Measurements from ENCODE around the gene TRIM69. TPM values are rescaled to one million over a fixed set of nuclear protein-coding genes. Genes with fewer than 3 reads are reported as not detected.
"Not testable (repeated sequence)": the region's sequence is repeated elsewhere in the genome, so short reads cannot be mapped to it uniquely, and the experiment has no call there.

The TRIM69 gene
- total RNA-seq, 1 donor from 2014 or later, result 35.6 TPM

- DNase-seq, result not testable (repeated sequence)
Measured at GRCh38 chr15:44739222-44739847, 3.0 kb downstream of the TRIM69 start.

GRCh38 chr15:44743454-44743853 lies 7.1 kb downstream of the TRIM69 start:
- DNase-seq, result not testable (repeated sequence)

GRCh38 chr15:44753345-44753744 lies 17.0 kb downstream of the TRIM69 start:
- no peak for DNase-seq

- DNase-seq, result no peak
Measured at GRCh38 chr15:44763187-44763586, 26.9 kb downstream of the TRIM69 start.

GRCh38 chr15:44763848-44764247 lies 27.5 kb downstream of the TRIM69 start:
- DNase-seq, result no peak

- no peak for DNase-seq
Measured at GRCh38 chr15:44765036-44765435, 28.7 kb downstream of the TRIM69 start.

- DNase-seq, result no peak
Measured at GRCh38 chr15:44769521-44769920, 33.2 kb downstream of the TRIM69 start.

- not testable (repeated sequence) for DNase-seq
Measured at GRCh38 chr15:44770715-44771114, 34.4 kb downstream of the TRIM69 start.

GRCh38 chr15:44775953-44776352 lies 39.6 kb downstream of the TRIM69 start:
- DNase-seq, result peak; percentile 35

GRCh38 chr15:44779761-44780160 lies 43.4 kb downstream of the TRIM69 start:
- DNase-seq, result no peak

- no peak for DNase-seq
Measured at GRCh38 chr15:44780608-44781007, 44.3 kb downstream of the TRIM69 start.

GRCh38 chr15:44781128-44781810 lies 44.9 kb downstream of the TRIM69 start:
- no peak for DNase-seq

GRCh38 chr15:44782516-44782915 lies 46.2 kb downstream of the TRIM69 start:
- DNase-seq, result no peak

GRCh38 chr15:44784918-44785274 lies 48.6 kb downstream of the TRIM69 start:
- not testable (repeated sequence) for DNase-seq

- no peak for DNase-seq
Measured at GRCh38 chr15:44788748-44789147, 52.4 kb downstream of the TRIM69 start.

- DNase-seq, result no peak
Measured at GRCh38 chr15:44790215-44790614, 53.9 kb downstream of the TRIM69 start.

GRCh38 chr15:44790656-44791055 lies 54.3 kb downstream of the TRIM69 start:
- no peak for DNase-seq

GRCh38 chr15:44792715-44793114 lies 56.4 kb downstream of the TRIM69 start:
- no peak for DNase-seq

GRCh38 chr15:44794072-44794471 lies 57.7 kb downstream of the TRIM69 start:
- no peak for DNase-seq

GRCh38 chr15:44796508-44796907 lies 60.2 kb downstream of the TRIM69 start:
- DNase-seq, result no peak

GRCh38 chr15:44798826-44799225 lies 62.5 kb downstream of the TRIM69 start:
- no peak for DNase-seq

- no peak for DNase-seq
Measured at GRCh38 chr15:44801364-44801763, 65.0 kb downstream of the TRIM69 start.

- no peak for DNase-seq
Measured at GRCh38 chr15:44801797-44802196, 65.5 kb downstream of the TRIM69 start.

GRCh38 chr15:44802336-44802735 lies 66.0 kb downstream of the TRIM69 start:
- DNase-seq, result no peak
